Activated T-helper 2 cell treated with anti-CD3 and anti-CD28 coated beads, Interferon-gamma antibody, Interleukin-2, Interleukin-4, amounts not matched to agents 10 μg/mL and 5 μg/mL and 100 μg/mL, durations not matched to agents 14 hours and 24 hours and 36 hours (primary cell): ENCODE results near the gene PRSS22. TPM values are rescaled to one million over a fixed set of nuclear protein-coding genes. Genes with fewer than 3 reads are reported as not detected.

ENCODE experiments used
- DNase-seq: peaks from one replicate; pipeline ENCODE4 v3.0.0; 2021; ENCODE audit warnings: low spot score
- H3K27ac Mint-ChIP-seq: one replicate; pipeline ENCODE4 v1.8.0; 2021; ENCODE audit warnings: mixed read lengths
- H3K27me3 Mint-ChIP-seq: one replicate; pipeline ENCODE4 v1.8.0; 2021; ENCODE audit warnings: low read depth, mixed read lengths
- H3K36me3 Mint-ChIP-seq: one replicate; pipeline ENCODE4 v1.8.0; 2021; ENCODE audit warnings: low read depth, mixed read lengths
- H3K4me1 Mint-ChIP-seq: one replicate; pipeline ENCODE4 v1.8.0; 2021; ENCODE audit warnings: low read depth, mixed read lengths
- H3K4me3 Mint-ChIP-seq: one replicate; pipeline ENCODE4 v1.8.0; 2021; ENCODE audit warnings: low read depth, mild to moderate bottlenecking, moderate library complexity, mixed read lengths
- H3K9me3 Mint-ChIP-seq: one replicate; pipeline ENCODE4 v1.8.0; 2021; ENCODE audit warnings: mixed read lengths
- intact Hi-C: fragments of 100-400 bp; cut with micrococcal nuclease; formaldehyde crosslinking; loops from one replicate; pipeline ENCODE4 v1.15.1; 2023
- total RNA-seq: library from RNA; stranded (reverse); gene quantifications from 2 replicates; pipeline ENCODE4 v1.2.3, GENCODE V29; 2022

Gene PRSS22
- total RNA-seq, 1 donor from 2014 or later = not detected

- Mint-ChIP-seq H3K27me3 (peaks cover 2% of the 10 kb centered on the region), H3K27ac (no peak overlapping the region), H3K36me3 (no peaks in the 10 kb centered on the region), H3K9me3 (no peaks in the 10 kb centered on the region), H3K4me3 (no peak overlapping the region), H3K4me1 (no peaks in the 10 kb centered on the region)
- intact Hi-C loops = no loop called here
- no peak for DNase-seq
Observed at GRCh38 chr16:2827831-2828520, 30.0 kb downstream of the PRSS22 start.

GRCh38 chr16:2827374-2827791 is 30.6 kb downstream of the PRSS22 start:
- Mint-ChIP-seq H3K4me3 (no peak overlapping the region), H3K9me3 (no peaks in the 10 kb centered on the region)

GRCh38 chr16:2826591-2827373 is 31.2 kb downstream of the PRSS22 start:
- intact Hi-C loops = no loop called here
- no peaks in the 10 kb centered on the region for H3K36me3 Mint-ChIP-seq
- no peak overlapping the region for H3K4me3 Mint-ChIP-seq
- no peak overlapping the region for H3K27ac Mint-ChIP-seq
- H3K9me3 Mint-ChIP-seq = no peaks in the 10 kb centered on the region
- no peaks in the 10 kb centered on the region for H3K27me3 Mint-ChIP-seq
- no peak for DNase-seq
- no peaks in the 10 kb centered on the region for H3K4me1 Mint-ChIP-seq

More at GRCh38 chr16:2827374-2827791, 30.6 kb downstream of the PRSS22 start:
- no peak for DNase-seq
- H3K4me1 Mint-ChIP-seq = no peaks in the 10 kb centered on the region
- H3K27me3 Mint-ChIP-seq = no peaks in the 10 kb centered on the region
- no peak overlapping the region for H3K27ac Mint-ChIP-seq
- no peaks in the 10 kb centered on the region for H3K36me3 Mint-ChIP-seq
- intact Hi-C loops = no loop called here

GRCh38 chr16:2825906-2826305 is 32.1 kb downstream of the PRSS22 start:
- DNase-seq = no peak
- Mint-ChIP-seq H3K4me1 (no peaks in the 10 kb centered on the region), H3K27me3 (no peaks in the 10 kb centered on the region), H3K36me3 (no peaks in the 10 kb centered on the region), H3K4me3 (no peak overlapping the region), H3K9me3 (no peaks in the 10 kb centered on the region), H3K27ac (no peak overlapping the region)
- intact Hi-C loops = no loop called here

GRCh38 chr16:2825049-2825742 is 32.8 kb downstream of the PRSS22 start:
- no peak overlapping the region for H3K4me3 Mint-ChIP-seq
- DNase-seq = no peak
- no peaks in the 10 kb centered on the region for H3K27me3 Mint-ChIP-seq
- no peak overlapping the region for H3K27ac Mint-ChIP-seq
- H3K4me1 Mint-ChIP-seq = no peaks in the 10 kb centered on the region
- intact Hi-C loops = no loop called here
- H3K9me3 Mint-ChIP-seq = no peaks in the 10 kb centered on the region
- no peaks in the 10 kb centered on the region for H3K36me3 Mint-ChIP-seq

GRCh38 chr16:2824626-2825025 is 33.3 kb downstream of the PRSS22 start:
- intact Hi-C loops = no loop called here
- H3K27me3 Mint-ChIP-seq = no peaks in the 10 kb centered on the region
- no peaks in the 10 kb centered on the region for H3K36me3 Mint-ChIP-seq
- H3K9me3 Mint-ChIP-seq = no peaks in the 10 kb centered on the region
- no peak overlapping the region for H3K4me3 Mint-ChIP-seq
- DNase-seq = no peak
- no peaks in the 10 kb centered on the region for H3K4me1 Mint-ChIP-seq
- H3K27ac Mint-ChIP-seq = no peak overlapping the region

- Mint-ChIP-seq H3K4me1 (no peaks in the 10 kb centered on the region), H3K27ac (no peak overlapping the region), H3K36me3 (no peaks in the 10 kb centered on the region), H3K9me3 (no peaks in the 10 kb centered on the region), H3K27me3 (no peaks in the 10 kb centered on the region), H3K4me3 (no peak overlapping the region)
- intact Hi-C loops = no loop called here
- DNase-seq = no peak
Observed at GRCh38 chr16:2822496-2822895, 35.5 kb downstream of the PRSS22 start.

- H3K4me1 Mint-ChIP-seq = no peaks in the 10 kb centered on the region
- H3K27ac Mint-ChIP-seq = no peak overlapping the region
- no peaks in the 10 kb centered on the region for H3K36me3 Mint-ChIP-seq
- intact Hi-C loops = no loop called here
- H3K9me3 Mint-ChIP-seq = no peaks in the 10 kb centered on the region
- H3K4me3 Mint-ChIP-seq = no peak overlapping the region
- H3K27me3 Mint-ChIP-seq = no peaks in the 10 kb centered on the region
- no peak for DNase-seq
Observed at GRCh38 chr16:2822158-2822495, 35.8 kb downstream of the PRSS22 start.

GRCh38 chr16:2821487-2822157 is 36.3 kb downstream of the PRSS22 start:
- H3K9me3 Mint-ChIP-seq = no peaks in the 10 kb centered on the region
- no peak for DNase-seq
- no peaks in the 10 kb centered on the region for H3K27me3 Mint-ChIP-seq
- H3K36me3 Mint-ChIP-seq = no peaks in the 10 kb centered on the region
- intact Hi-C loops = no loop called here
- H3K4me3 Mint-ChIP-seq = no peak overlapping the region
- H3K27ac Mint-ChIP-seq = no peak overlapping the region
- no peaks in the 10 kb centered on the region for H3K4me1 Mint-ChIP-seq

GRCh38 chr16:2820836-2821486 is 37.0 kb downstream of the PRSS22 start:
- H3K27ac Mint-ChIP-seq = no peak overlapping the region
- H3K4me3 Mint-ChIP-seq = no peak overlapping the region
- H3K36me3 Mint-ChIP-seq = no peaks in the 10 kb centered on the region
- no peaks in the 10 kb centered on the region for H3K9me3 Mint-ChIP-seq
- no peaks in the 10 kb centered on the region for H3K4me1 Mint-ChIP-seq
- DNase-seq = no peak
- H3K27me3 Mint-ChIP-seq = no peaks in the 10 kb centered on the region
- intact Hi-C loops = no loop called here

- Mint-ChIP-seq H3K4me1 (no peaks in the 10 kb centered on the region), H3K27me3 (no peaks in the 10 kb centered on the region), H3K27ac (no peak overlapping the region), H3K9me3 (no peaks in the 10 kb centered on the region), H3K36me3 (no peaks in the 10 kb centered on the region), H3K4me3 (no peak overlapping the region)
- intact Hi-C loops = no loop called here
- no peak for DNase-seq
Observed at GRCh38 chr16:2819939-2820835, 37.8 kb downstream of the PRSS22 start.
